IMR-90 (cell line): ENCODE results near the gene EGLN1. TPM values are rescaled to one million over a fixed set of nuclear protein-coding genes. Genes with fewer than 3 reads are reported as not detected.

Experiments used
- ATAC-seq: fragments of 200-7000 bp; cut with Tn5 transposase; 2 replicates; pipeline ENCODE4 v1.9.1; 2020; ENCODE audit warnings: low read depth, mild to moderate bottlenecking, moderate library complexity
- BruUV-seq: library from RNA; stranded (reverse); fragments of 400-500 nt; replicated peaks from 2 replicates; lab custom pipeline; 2021; lab: Mats Ljungman, UMichigan
- CTCF ChIA-PET: fragments of 300-600 bp; formaldehyde crosslinking; extraction: SDS; loops from one replicate; lab custom pipeline; 2021; ENCODE audit warnings: antibody characterized with exemption; lab: Yijun Ruan, JAX
- POLR2A ChIA-PET: fragments of 300-600 bp; sonication (Branson Sonifier 250); formaldehyde crosslinking; loops from one replicate; lab custom pipeline; 2022; ENCODE audit warnings: antibody characterized with exemption; ENCODE audit not compliant: unreplicated experiment; lab: Charles Lee
- DNase-seq: peaks from one replicate; pipeline ENCODE4 v3.0.0; 2013
- H2AFZ ChIP-seq: replicated peaks from 2 replicates; pipeline ENCODE3; 2013; ENCODE audit warnings: low read length, mild to moderate bottlenecking; ENCODE audit not compliant: poor library complexity
- H2AK5ac ChIP-seq: 2 replicates; pipeline ENCODE4 v1.6.1; 2013; ENCODE audit warnings: low read depth, low read length, inconsistent platforms
- H2AK9ac ChIP-seq: replicated peaks from 2 replicates; pipeline ENCODE3; 2013; ENCODE audit warnings: mild to moderate bottlenecking, low read depth, low read length, moderate library complexity; ENCODE audit not compliant: poor library complexity
- H2BK120ac ChIP-seq: 2 replicates; pipeline ENCODE4 v1.6.1; 2013; ENCODE audit warnings: low read depth, low read length, inconsistent platforms
- H2BK15ac ChIP-seq: 3 replicates; pipeline ENCODE4 v1.6.1; 2013; ENCODE audit warnings: low read depth, low read length, inconsistent platforms
- H2BK20ac ChIP-seq: 2 replicates; pipeline ENCODE4 v1.6.1; 2013; ENCODE audit warnings: low read depth, mild to moderate bottlenecking, inconsistent platforms, low read length, moderate library complexity
- H2BK5ac ChIP-seq: 2 replicates; pipeline ENCODE4 v1.6.1; 2013; ENCODE audit warnings: mild to moderate bottlenecking, low read depth, low read length, inconsistent platforms; ENCODE audit not compliant: poor library complexity, severe bottlenecking
- H3K14ac ChIP-seq: replicated peaks from 2 replicates; pipeline ENCODE4 v1.6.1; 2013; ENCODE audit warnings: low read depth, low read length, inconsistent platforms
- H3K18ac ChIP-seq: 2 replicates; pipeline ENCODE4 v1.6.1; 2013; ENCODE audit warnings: low read depth, low read length, control low read depth
- H3K23ac ChIP-seq: 2 replicates; pipeline ENCODE4 v1.6.1; 2013; ENCODE audit warnings: low read depth, low read length, inconsistent platforms
- H3K27ac ChIP-seq: 2 replicates; pipeline ENCODE4 v1.5.1; 2013; ENCODE audit warnings: mild to moderate bottlenecking, control low read depth, low read length; ENCODE audit not compliant: insufficient read depth
- H3K27me3 ChIP-seq: 2 replicates; pipeline ENCODE4 v1.6.1; 2013; ENCODE audit warnings: low read length; ENCODE audit not compliant: control insufficient read depth, insufficient read depth
- H3K36me3 ChIP-seq: 2 replicates; pipeline ENCODE4 v1.6.1; 2013; ENCODE audit warnings: low read length, mixed read lengths; ENCODE audit not compliant: control insufficient read depth, insufficient read depth
- H3K4ac ChIP-seq: 2 replicates; pipeline ENCODE4 v1.6.1; 2013; ENCODE audit warnings: low read depth, low read length, inconsistent platforms
- H3K4me1 ChIP-seq: 2 replicates; pipeline ENCODE4 v1.6.1; 2013; ENCODE audit warnings: low read length, mixed read lengths; ENCODE audit not compliant: control insufficient read depth, insufficient read depth
- H3K4me2 ChIP-seq: 2 replicates; pipeline ENCODE4 v1.6.1; 2013; ENCODE audit warnings: low read depth, mild to moderate bottlenecking, control low read depth, low read length, moderate library complexity
- H3K4me3 ChIP-seq: 2 replicates; pipeline ENCODE4 v1.5.1; 2013; ENCODE audit warnings: low read depth, mild to moderate bottlenecking, control low read depth, low read length, moderate library complexity; ENCODE audit not compliant: insufficient read depth
- H3K56ac ChIP-seq: 2 replicates; pipeline ENCODE4 v1.6.1; 2013; ENCODE audit warnings: low read length, inconsistent platforms; ENCODE audit not compliant: insufficient read depth; ENCODE audit errors: extremely low read depth
- H3K79me1 ChIP-seq, 2 experiments: 2 replicates each; pipeline ENCODE4 v1.6.1; 2013; ENCODE audit warnings: low read length in 2 of 2, inconsistent platforms in 1 of 2, low read depth in 1 of 2
- H3K9ac ChIP-seq: 2 replicates; pipeline ENCODE4 v1.6.1; 2013; ENCODE audit warnings: low read depth, low read length, control low read depth
- H3K9me1 ChIP-seq: 2 replicates; pipeline ENCODE4 v1.6.1; 2013; ENCODE audit warnings: low read length, inconsistent platforms; ENCODE audit not compliant: insufficient read depth
- H3K9me3 ChIP-seq: 2 replicates; pipeline ENCODE4 v1.6.1; 2013; ENCODE audit warnings: low read length; ENCODE audit not compliant: control insufficient read depth, insufficient read depth
- H4K20me1 ChIP-seq: 2 replicates; pipeline ENCODE4 v1.6.1; 2013; ENCODE audit warnings: low read length, inconsistent platforms; ENCODE audit not compliant: insufficient read depth
- H4K5ac ChIP-seq: 2 replicates; pipeline ENCODE4 v1.6.1; 2013; ENCODE audit warnings: mild to moderate bottlenecking, low read depth, low read length, control low read depth
- H4K8ac ChIP-seq, 2 experiments: 2 replicates each; pipeline ENCODE4 v1.6.1; 2013; ENCODE audit warnings: low read depth in 2 of 2, low read length in 2 of 2, control low read depth in 1 of 2, inconsistent platforms in 1 of 2
- H4K91ac ChIP-seq: 2 replicates; pipeline ENCODE4 v1.6.1; 2013; ENCODE audit warnings: low read depth, low read length, inconsistent platforms; ENCODE audit not compliant: insufficient read depth
- MAZ ChIP-seq: IDR thresholded peaks from 2 replicates; pipeline ENCODE4 v1.6.1; 2012; ENCODE audit warnings: low read depth, mild to moderate bottlenecking, low read length, improper control_type of control experiment, moderate library complexity, borderline replicate concordance
- MXI1 ChIP-seq: IDR thresholded peaks from 2 replicates; pipeline ENCODE4 v1.6.1; 2012; ENCODE audit warnings: low read depth, mild to moderate bottlenecking, low read length, moderate library complexity, borderline replicate concordance
- RCOR1 ChIP-seq: IDR thresholded peaks from 2 replicates; pipeline ENCODE4 v1.6.1; 2012; ENCODE audit warnings: mild to moderate bottlenecking, low read length, improper control_type of control experiment; ENCODE audit not compliant: insufficient replicate concordance
- RFX5 ChIP-seq: IDR thresholded peaks from 2 replicates; pipeline ENCODE4 v1.8.0; 2012; ENCODE audit warnings: low read depth, mild to moderate bottlenecking, low read length, moderate library complexity
- SMC3 ChIP-seq: fragments of 150-350 bp; IDR thresholded peaks from 2 replicates; pipeline ENCODE4 v1.6.1; 2016; ENCODE audit warnings: low read depth, mild to moderate bottlenecking, antibody characterized with exemption, low read length, moderate library complexity
- WGBS, 2 experiments: methylation state at CpG; one replicate each; pipeline versions ENCODE4 v1.1.5 to v1.1.7; 2013; ENCODE audit warnings: missing lambda C conversion rate in 2 of 2; ENCODE audit not compliant: insufficient read length in 1 of 2; ENCODE audit errors: extremely low coverage in 2 of 2; 5-methylcytosine and 5-hydroxymethylcytosine counted together
- dilution Hi-C: fragments of 300-500 bp; cut with HindIII; formaldehyde crosslinking; loops from one replicate; pipeline ENCODE4 v1.14.3; 2018; ENCODE audit warnings: low sequenced_read_pairs; ENCODE audit not compliant: unreplicated experiment
- in situ Hi-C: fragments of 300-500 bp; cut with MboI; formaldehyde crosslinking; loops from 3 replicates; pipeline ENCODE4 v1.14.3; 2019; ENCODE audit warnings: low sequenced_read_pairs, inconsistent platforms, mixed read lengths
- intact Hi-C: fragments of 100-400 bp; cut with micrococcal nuclease; formaldehyde crosslinking; loops from 2 replicates; pipeline ENCODE4 v1.10.0; 2022
- polyA plus RNA-seq, 3 experiments: library from polyadenylated mRNA; depleted of rRNA; stranded (reverse); fragments of >200 nt; gene quantifications; 2 replicates each; pipeline ENCODE4 v1.2.3, GENCODE V29; 2012; ENCODE audit warnings: low replicate concordance in 1 of 3
- total RNA-seq: library from RNA; depleted of rRNA; stranded (reverse); fragments of >200 nt; gene quantifications from 2 replicates; pipeline ENCODE4 v1.2.3, GENCODE V29; 2012
- TF ChIP-seq, protein P1 (sequence below): fragments of 150-350 bp; IDR thresholded peaks from 2 replicates; pipeline ENCODE4 v1.6.1; 2016; ENCODE audit warnings: low read depth, mild to moderate bottlenecking, low read length, moderate library complexity, borderline replicate concordance

Gene EGLN1
- total and polyA plus RNA-seq, 2 of the 4 experiments (the other 2 are of a cell fraction), result 25.7 to 26.9 TPM

DNA sequence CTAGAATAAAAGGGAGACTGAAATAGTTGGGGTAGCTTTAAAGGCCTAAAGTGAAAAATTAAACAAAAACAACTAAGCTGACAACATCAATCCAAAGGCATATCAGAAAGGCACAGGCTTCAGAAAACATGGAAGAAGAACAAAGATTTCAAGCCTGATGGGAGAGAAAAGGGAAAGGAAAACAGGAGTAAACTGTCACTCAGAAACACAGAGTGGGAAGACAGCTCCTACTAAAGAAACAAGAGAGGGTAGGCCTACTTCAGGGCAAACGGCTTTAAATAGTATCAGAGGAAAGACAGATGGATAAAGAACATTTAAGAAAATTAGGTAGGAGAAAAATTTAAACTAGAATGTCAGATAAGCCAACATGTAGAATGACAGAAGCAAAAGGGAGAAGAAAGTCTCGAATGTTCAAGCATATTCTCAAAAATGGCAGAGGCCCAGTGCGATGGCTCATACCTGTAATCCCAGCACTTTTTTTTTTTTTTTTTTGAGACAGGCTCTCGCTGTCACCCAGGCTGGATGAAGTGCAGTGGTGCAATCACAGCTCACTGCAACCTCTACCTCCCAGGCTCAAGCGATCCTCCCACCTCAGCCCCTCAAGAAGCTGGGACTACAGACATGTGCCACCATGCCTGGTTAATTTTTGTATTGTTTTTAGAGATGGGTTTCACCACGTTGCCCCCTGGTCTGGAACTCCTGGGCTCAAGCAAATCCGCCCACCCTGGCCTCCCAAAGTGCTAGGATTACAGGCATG, 7.6 kb downstream of the EGLN1 start:
- ChIA-PET POLR2A (no interaction called here), CTCF (no interaction called here)
- Histone ChIP-seq H4K8ac (0 out of 4 replicates have a peak overlapping the region, but pooled peaks of 1 of the 2 experiments have one; percentile 8), H2BK5ac (no peak overlapping the region), H3K9ac (no peak overlapping the region), H3K9me1 (peaks cover 12% of the 10 kb centered on the region), H3K23ac (no peak overlapping the region), H2BK120ac (no peak overlapping the region), H2AK9ac (no peak overlapping the region), H2AFZ (no peak overlapping the region), H2AK5ac (no peak overlapping the region), H2BK20ac (no peak overlapping the region), H3K4me1 (peaks cover 11% of the 10 kb centered on the region), H3K79me1 (peaks cover 0 to 69% of the 10 kb centered on the region in 2 experiments; a peak in 2 of 4 replicates), H4K91ac (no peak overlapping the region), H2BK15ac (no peak overlapping the region), H3K14ac (no peak overlapping the region), H3K4me3 (no peak overlapping the region), H4K20me1 (peaks cover 82% of the 10 kb centered on the region), H3K9me3 (no peaks in the 10 kb centered on the region), H3K4ac (no peak overlapping the region), H3K27me3 (no peaks in the 10 kb centered on the region), H3K4me2 (peak overlapping the region; percentile 56; the same call in 1 of the 2 replicates), H3K56ac (no peak overlapping the region), H3K18ac (no peak overlapping the region), H3K36me3 (peaks cover 2% of the 10 kb centered on the region; the same call in 1 of the 2 replicates), H3K27ac (no peak overlapping the region), H4K5ac (no peak overlapping the region)
- dilution Hi-C loops (no loop called here), intact Hi-C loops (loop anchor here (5.0 kb wide), 1 partner anchor 188 kb away; no protein-coding TSS in a partner anchor), in situ Hi-C loops (no loop called here)
- 100% methylated on average over 1 of the region's 7 CpGs; no CpG with 5 or more reads in 1 of the 2 experiments for WGBS, 2 experiments
- TF ChIP-seq RCOR1 (no peak), SMC3 (no peak), MXI1 (no peak), RFX5 (no peak), MAZ (no peak)
- TF ChIP-seq, protein P1, sequence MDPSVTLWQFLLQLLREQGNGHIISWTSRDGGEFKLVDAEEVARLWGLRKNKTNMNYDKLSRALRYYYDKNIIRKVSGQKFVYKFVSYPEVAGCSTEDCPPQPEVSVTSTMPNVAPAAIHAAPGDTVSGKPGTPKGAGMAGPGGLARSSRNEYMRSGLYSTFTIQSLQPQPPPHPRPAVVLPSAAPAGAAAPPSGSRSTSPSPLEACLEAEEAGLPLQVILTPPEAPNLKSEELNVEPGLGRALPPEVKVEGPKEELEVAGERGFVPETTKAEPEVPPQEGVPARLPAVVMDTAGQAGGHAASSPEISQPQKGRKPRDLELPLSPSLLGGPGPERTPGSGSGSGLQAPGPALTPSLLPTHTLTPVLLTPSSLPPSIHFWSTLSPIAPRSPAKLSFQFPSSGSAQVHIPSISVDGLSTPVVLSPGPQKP, result no peak
- no TSS peak for BruUV-seq
- DNase-seq, result no peak
- ATAC-seq, result no peak
